NCI-H510A (cell line): Measurements from ENCODE around the gene CEP350.

ENCODE experiments used
- DNase-seq: peaks from one replicate; lab custom pipeline; 2025; lab: John Stamatoyannopoulos, UW

Gene CEP350

DNA sequence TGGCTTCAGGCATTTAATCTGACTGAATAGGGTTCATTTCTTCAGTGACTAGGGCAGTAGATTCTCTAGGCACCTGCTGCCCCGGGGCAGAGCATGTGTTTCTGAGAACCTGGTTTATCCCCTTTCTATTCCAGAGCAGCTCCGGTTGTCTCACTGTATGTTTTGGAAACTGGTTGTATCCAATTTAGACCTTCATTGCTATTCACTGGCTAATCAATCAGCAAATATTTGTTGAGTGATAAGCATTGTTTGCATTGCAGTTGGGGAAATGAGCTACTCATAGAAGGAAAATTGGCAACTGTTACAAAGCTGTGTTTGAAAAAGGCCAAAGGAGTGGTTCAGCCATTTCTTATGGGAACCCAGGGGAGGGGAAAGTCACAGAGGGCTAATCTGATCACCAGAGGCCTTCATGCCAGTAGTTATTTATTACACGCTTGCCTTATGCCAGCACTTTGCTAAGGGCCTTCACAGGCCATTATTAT is 203.0 kb downstream of the CEP350 start:
- DNase-seq = no peak

DNA sequence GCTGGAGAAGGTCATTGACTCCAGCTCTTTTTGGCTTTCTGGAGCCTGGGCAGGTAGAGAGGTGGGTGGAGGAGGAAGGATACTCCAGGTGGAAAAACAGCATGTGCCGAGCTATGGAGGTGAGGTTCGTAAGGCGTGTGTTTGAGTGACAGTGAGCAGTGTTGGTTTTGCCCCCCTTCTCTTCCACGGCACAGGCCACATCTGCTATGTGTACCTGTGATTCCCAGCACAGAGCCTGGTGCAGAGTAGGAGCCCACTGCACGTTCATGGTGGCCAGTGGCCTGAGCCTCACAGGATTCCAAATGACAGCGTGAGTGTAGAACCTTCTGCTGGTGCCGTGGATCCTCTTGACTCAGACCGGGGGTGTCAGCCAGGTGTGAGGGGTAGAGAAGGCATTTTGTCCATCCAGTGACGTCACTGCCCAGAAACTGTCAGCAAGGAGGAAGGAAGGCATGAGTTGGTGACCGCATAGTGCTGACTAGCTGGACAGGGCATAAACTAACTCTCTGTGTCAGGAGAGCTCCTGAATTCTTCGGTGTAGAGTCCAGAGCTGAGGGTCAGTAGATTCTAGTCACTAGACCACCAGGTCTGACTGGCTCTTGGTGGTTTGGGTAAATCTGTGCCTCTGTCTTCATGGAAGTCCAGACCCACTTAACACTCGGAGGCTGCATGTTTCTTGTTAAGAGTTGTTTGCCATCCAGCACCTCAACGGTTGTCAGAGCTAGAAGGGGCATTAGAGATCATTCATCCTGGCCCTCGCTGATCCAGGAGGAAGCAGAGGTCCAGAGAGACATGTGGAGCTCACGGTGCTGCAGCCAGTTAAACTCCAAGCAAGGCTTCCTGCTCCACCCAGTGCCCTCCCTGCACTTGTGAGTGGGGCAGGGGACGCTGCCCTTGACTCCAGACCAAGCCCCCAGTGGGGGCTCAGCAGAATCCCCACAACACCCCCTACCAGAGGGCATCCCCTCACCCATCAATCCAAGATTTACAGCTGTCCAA is 203.8 kb downstream of the CEP350 start:
- DNase-seq = no peak

DNA sequence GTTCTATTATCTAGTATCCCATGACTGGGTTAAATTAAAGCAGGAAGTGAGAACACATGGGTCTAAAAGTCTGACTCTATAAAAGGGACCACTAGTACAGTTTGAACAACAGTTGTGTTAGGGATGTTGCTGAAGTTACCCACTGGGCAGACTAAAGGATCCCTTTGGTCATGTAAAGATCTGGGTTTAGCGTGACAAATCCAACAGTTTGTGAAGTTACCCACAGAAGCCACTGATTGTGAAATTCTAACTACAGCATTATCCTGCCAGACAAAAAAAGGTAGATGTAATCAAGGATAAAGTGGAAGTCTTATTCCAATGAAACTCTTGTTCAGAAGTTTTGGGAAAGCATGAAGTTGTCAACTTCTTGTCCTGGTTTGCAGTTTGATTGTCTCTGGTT is 205.7 kb downstream of the CEP350 start:
- DNase-seq = no peak

DNA sequence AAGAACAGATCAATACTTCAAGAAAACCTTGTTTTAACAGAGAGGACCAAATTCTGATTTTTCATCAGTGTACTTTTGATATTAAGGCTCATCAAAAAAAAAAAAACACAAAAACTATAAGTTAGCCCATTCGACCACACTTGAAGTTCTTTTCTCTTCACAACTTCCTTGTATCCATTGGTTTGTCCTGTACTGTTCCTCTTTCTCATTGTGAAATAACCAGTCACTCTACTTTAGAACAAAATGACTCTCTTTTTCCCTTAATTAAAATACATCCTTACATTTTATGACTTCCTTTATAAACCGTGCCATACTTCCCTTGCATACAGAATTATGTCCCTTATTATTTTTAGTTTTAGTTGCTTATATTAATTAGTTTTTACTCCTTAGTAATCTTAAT is 208.4 kb downstream of the CEP350 start:
- no peak for DNase-seq
